Measurements from ENCODE around the gene HORMAD2.
"Not testable (repeated sequence)": the region's sequence is repeated elsewhere in the genome, so short reads cannot be mapped to it uniquely, and the experiment has no call there.

The HORMAD2 gene

GRCh38 chr22:30197389-30197788 lies 117.1 kb downstream of the HORMAD2 start:
- no peak for DNase-seq (ENCODE audit: low read depth)
- TF ChIP-seq, protein P1, sequence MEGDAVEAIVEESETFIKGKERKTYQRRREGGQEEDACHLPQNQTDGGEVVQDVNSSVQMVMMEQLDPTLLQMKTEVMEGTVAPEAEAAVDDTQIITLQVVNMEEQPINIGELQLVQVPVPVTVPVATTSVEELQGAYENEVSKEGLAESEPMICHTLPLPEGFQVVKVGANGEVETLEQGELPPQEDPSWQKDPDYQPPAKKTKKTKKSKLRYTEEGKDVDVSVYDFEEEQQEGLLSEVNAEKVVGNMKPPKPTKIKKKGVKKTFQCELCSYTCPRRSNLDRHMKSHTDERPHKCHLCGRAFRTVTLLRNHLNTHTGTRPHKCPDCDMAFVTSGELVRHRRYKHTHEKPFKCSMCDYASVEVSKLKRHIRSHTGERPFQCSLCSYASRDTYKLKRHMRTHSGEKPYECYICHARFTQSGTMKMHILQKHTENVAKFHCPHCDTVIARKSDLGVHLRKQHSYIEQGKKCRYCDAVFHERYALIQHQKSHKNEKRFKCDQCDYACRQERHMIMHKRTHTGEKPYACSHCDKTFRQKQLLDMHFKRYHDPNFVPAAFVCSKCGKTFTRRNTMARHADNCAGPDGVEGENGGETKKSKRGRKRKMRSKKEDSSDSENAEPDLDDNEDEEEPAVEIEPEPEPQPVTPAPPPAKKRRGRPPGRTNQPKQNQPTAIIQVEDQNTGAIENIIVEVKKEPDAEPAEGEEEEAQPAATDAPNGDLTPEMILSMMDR (IDR thresholded peaks at IDR 0.05; ENCODE audit: insufficient read depth, low read depth, low read length, missing control alignments) = no peak
- no peak overlapping the region for H3K4me3 ChIP-seq (ENCODE audit: low read depth, low read length)

- H3K4me3 ChIP-seq (ENCODE audit: low read depth, low read length) = no peak overlapping the region
- no peak for DNase-seq (ENCODE audit: low read depth)
- TF ChIP-seq, protein P1 (IDR thresholded peaks at IDR 0.05; ENCODE audit: insufficient read depth, low read depth, low read length, missing control alignments) = no peak
These were observed 118.0 kb downstream of the HORMAD2 start for GRCh38 chr22:30198152-30198825.

DNA sequence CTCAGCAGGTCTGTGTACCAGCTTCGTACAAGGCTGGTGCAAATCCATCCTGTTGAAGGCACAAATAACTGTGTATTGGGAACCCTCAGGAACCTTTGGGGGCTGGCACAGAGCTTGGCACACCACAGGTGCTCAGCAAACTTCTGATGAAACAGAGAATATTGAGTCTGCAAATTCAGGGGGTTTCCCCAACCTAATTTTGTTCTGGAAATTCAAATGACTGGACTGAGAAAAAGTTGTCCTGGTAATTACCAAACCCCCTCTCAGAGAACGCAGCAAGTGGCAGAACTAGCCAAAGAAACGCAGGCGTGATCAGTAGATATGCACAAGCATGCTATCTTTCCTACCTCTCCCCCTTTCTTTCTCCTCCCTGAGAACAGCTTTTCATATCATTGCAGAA lies 118.7 kb downstream of the HORMAD2 start:
- no peak for DNase-seq (ENCODE audit: low read depth)
- TF ChIP-seq, protein P1 (IDR thresholded peaks at IDR 0.05; ENCODE audit: insufficient read depth, low read depth, low read length, missing control alignments) = no peak
- no peak overlapping the region for H3K4me3 ChIP-seq (ENCODE audit: low read depth, low read length)

GRCh38 chr22:30200905-30201304 lies 120.6 kb downstream of the HORMAD2 start:
- not testable (repeated sequence) for DNase-seq (ENCODE audit: low read depth); H3K4me3 ChIP-seq (ENCODE audit: low read depth, low read length)

DNA sequence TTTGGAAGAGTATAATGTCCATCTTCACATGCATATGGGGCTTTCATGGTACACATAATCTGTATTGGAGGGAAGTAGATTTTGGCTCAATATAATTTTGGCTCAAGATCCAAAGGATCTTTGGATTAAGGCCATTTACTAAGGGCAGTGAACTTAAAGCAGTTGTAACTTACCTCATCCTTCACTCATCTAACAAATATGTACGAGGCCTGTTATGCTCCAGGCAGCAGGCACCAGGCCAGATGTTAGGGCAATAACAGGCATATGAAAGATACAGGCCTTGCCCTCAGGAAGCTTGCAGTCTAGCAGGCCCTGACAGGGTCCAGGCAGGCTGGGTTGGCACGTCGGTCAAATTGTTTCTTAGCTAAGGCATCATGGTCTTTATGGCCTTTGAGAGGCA lies 121.7 kb downstream of the HORMAD2 start:
- TF ChIP-seq, protein P1 (IDR thresholded peaks at IDR 0.05; ENCODE audit: insufficient read depth, low read depth, low read length, missing control alignments) = no peak
- DNase-seq (ENCODE audit: low read depth) = no peak
- H3K4me3 ChIP-seq (ENCODE audit: low read depth, low read length) = no peak overlapping the region

- no peak overlapping the region for H3K4me3 ChIP-seq (ENCODE audit: low read depth, low read length)
- no peak for DNase-seq (ENCODE audit: low read depth)
- TF ChIP-seq, protein P1 (IDR thresholded peaks at IDR 0.05; ENCODE audit: insufficient read depth, low read depth, low read length, missing control alignments) = no peak
These were observed 122.3 kb downstream of the HORMAD2 start for GRCh38 chr22:30202531-30203006.

DNA sequence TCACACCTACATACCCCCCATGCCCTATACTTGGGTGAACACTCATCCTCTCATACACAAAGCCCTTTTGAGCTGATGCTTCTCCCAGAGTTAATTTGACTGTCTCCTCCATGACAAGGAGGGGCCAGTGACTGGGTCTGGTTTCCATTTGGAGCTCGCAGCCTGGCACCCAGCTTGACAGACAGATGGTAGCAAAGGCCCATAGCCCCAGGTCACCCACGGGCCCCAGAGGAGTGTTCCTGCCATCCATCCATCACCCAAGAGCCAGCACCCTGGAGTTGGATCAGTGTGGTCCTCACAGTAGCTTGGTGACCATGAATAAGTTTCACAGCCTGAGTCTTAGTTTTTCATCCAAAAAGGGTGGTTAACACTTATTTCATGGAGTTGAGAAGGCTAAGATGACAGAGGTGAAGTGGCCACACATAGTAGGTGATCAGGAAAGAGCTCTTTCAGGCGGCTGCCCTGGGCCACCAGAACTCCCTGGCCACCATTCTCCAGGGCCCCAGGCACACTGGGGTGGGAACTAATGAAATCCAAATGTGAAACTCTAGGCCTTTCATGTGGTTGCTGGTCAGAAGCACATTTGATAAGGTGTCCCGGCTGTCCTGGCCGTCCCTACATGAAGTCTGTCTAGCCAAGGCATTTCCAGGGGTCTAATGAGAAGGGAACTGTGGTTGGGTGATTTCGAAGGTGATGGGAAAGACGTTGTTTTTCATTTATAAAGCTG lies 123.9 kb downstream of the HORMAD2 start:
- TF ChIP-seq, protein P1 (IDR thresholded peaks at IDR 0.05; ENCODE audit: insufficient read depth, low read depth, low read length, missing control alignments) = no peak
- DNase-seq (ENCODE audit: low read depth) = no peak
- H3K4me3 ChIP-seq (ENCODE audit: low read depth, low read length) = no peak overlapping the region
